ENCODE data around the gene GDPGP1.

- TF ChIP-seq FOXP2 (optimal IDR thresholded peaks at IDR 0.05; ENCODE audit: control extremely low read depth, extremely low read length, insufficient read depth) (no peak), EZH2 (IDR thresholded peaks at IDR 0.05) (no peak), POLR2AphosphoS5 (IDR thresholded peaks at IDR 0.05; ENCODE audit: borderline replicate concordance, low read depth, low read length) (peak; percentile 66)
Measured at GRCh38 chr15:90201130-90201943, 32.7 kb upstream of the GDPGP1 start, which contains the start of gene SEMA4B.
